Mesenchymal stem cell (in vitro differentiated cells and primary cell): ENCODE measurements around the gene MRPL52.
"Not testable (repeated sequence)": the region's sequence is repeated elsewhere in the genome, so short reads cannot be mapped to it uniquely, and the experiment has no call there.

Experiments
- DNase-seq: peaks from one replicate; pipeline ENCODE4 v3.0.0-alpha.2; 2013
- H2AFZ ChIP-seq: one replicate; pipeline ENCODE4 v1.6.1; 2013; ENCODE audit warnings: low read depth, mild to moderate bottlenecking, control low read depth, inconsistent platforms, low read length, moderate library complexity
- H2AK5ac ChIP-seq: 2 replicates; pipeline ENCODE4 v1.6.1; 2013; ENCODE audit warnings: low read length, moderate library complexity, mild to moderate bottlenecking, inconsistent platforms; ENCODE audit not compliant: severe bottlenecking
- H2BK120ac ChIP-seq: one replicate; pipeline ENCODE4 v1.6.1; 2013; ENCODE audit warnings: low read depth, mild to moderate bottlenecking, inconsistent platforms, low read length, moderate library complexity
- H2BK12ac ChIP-seq, 2 experiments: one replicate each; pipeline ENCODE4 v1.6.1; 2013; ENCODE audit warnings: inconsistent platforms in 2 of 2, low read length in 2 of 2, mild to moderate bottlenecking in 2 of 2, moderate library complexity in 2 of 2, control low read depth in 1 of 2
- H2BK15ac ChIP-seq: one replicate; pipeline ENCODE4 v1.6.1; 2013; ENCODE audit warnings: mild to moderate bottlenecking, low read depth, inconsistent platforms; ENCODE audit not compliant: poor library complexity, severe bottlenecking
- H2BK5ac ChIP-seq: 2 replicates; pipeline ENCODE4 v1.6.1; 2013; ENCODE audit warnings: low read depth, mild to moderate bottlenecking, low read length, control low read depth, inconsistent platforms; ENCODE audit not compliant: poor library complexity, severe bottlenecking
- H3K14ac ChIP-seq, 2 experiments: one replicate each; pipeline ENCODE4 v1.6.1; 2013; ENCODE audit warnings: inconsistent platforms in 2 of 2, low read length in 2 of 2, control low read depth in 1 of 2, mild to moderate bottlenecking in 1 of 2, moderate library complexity in 1 of 2
- H3K18ac ChIP-seq, 2 experiments: one replicate each; pipeline ENCODE4 v1.6.1; 2013; ENCODE audit warnings: inconsistent platforms in 2 of 2, low read length in 2 of 2, control low read depth in 1 of 2, low read depth in 1 of 2, mild to moderate bottlenecking in 1 of 2
- H3K23ac ChIP-seq, 2 experiments: one replicate each; pipeline ENCODE4 v1.6.1; 2013; ENCODE audit warnings: inconsistent platforms in 2 of 2, low read length in 2 of 2, mild to moderate bottlenecking in 2 of 2, moderate library complexity in 2 of 2, control low read depth in 1 of 2
- H3K27ac ChIP-seq: 2 replicates; pipeline ENCODE4 v1.5.1; 2013; ENCODE audit warnings: mild to moderate bottlenecking, moderate library complexity, low read length, control low read depth, inconsistent platforms; ENCODE audit not compliant: poor library complexity, severe bottlenecking
- H3K27me3 ChIP-seq, 2 experiments: 2 replicates each; pipeline versions ENCODE4 v1.6.1 to v1.7.0; 2013; ENCODE audit warnings: low read length in 2 of 2, mild to moderate bottlenecking in 2 of 2, moderate library complexity in 2 of 2, control low read depth in 1 of 2, inconsistent platforms in 1 of 2; ENCODE audit not compliant: control insufficient read depth in 1 of 2, insufficient read depth in 1 of 2
- H3K36me3 ChIP-seq, 2 experiments: 2 replicates each; pipeline versions ENCODE4 v1.6.1 to v1.7.0; 2013; ENCODE audit warnings: low read length in 2 of 2, control low read depth in 1 of 2, inconsistent platforms in 1 of 2, low read depth in 1 of 2, mild to moderate bottlenecking in 1 of 2; ENCODE audit not compliant: insufficient read depth in 2 of 2, control insufficient read depth in 1 of 2
- H3K4ac ChIP-seq, 2 experiments: one replicate each; pipeline ENCODE4 v1.6.1; 2013; ENCODE audit warnings: inconsistent platforms in 2 of 2, low read length in 2 of 2, mild to moderate bottlenecking in 2 of 2, moderate library complexity in 2 of 2, control low read depth in 1 of 2, low read depth in 1 of 2
- H3K4me1 ChIP-seq: 2 replicates; pipeline ENCODE4 v1.6.1; 2013; ENCODE audit warnings: low read depth, low read length, control low read depth; ENCODE audit not compliant: control insufficient read depth, insufficient read depth
- H3K4me2 ChIP-seq: 2 replicates; pipeline ENCODE4 v1.6.1; 2013; ENCODE audit warnings: low read length, mild to moderate bottlenecking, inconsistent platforms; ENCODE audit not compliant: poor library complexity, severe bottlenecking
- H3K4me3 ChIP-seq, 2 experiments: 2 replicates each; pipeline versions ENCODE4 v1.5.1 to v1.7.0; 2013; ENCODE audit warnings: low read length in 2 of 2, mild to moderate bottlenecking in 2 of 2, control low read depth in 1 of 2, low read depth in 1 of 2; ENCODE audit not compliant: insufficient read depth in 1 of 2
- H3K79me1 ChIP-seq: replicated peaks from 2 replicates; pipeline ENCODE4 v1.6.1; 2013; ENCODE audit warnings: mild to moderate bottlenecking, control low read depth, low read length, inconsistent platforms; ENCODE audit not compliant: poor library complexity, severe bottlenecking
- H3K9ac ChIP-seq: 2 replicates; pipeline ENCODE4 v1.7.0; 2013; ENCODE audit warnings: mild to moderate bottlenecking, low read length, moderate library complexity
- H3K9me3 ChIP-seq: 2 replicates; pipeline ENCODE4 v1.7.0; 2013; ENCODE audit warnings: mild to moderate bottlenecking, low read length; ENCODE audit not compliant: control insufficient read depth
- H4K8ac ChIP-seq: one replicate; pipeline ENCODE4 v1.6.1; 2013; ENCODE audit warnings: inconsistent platforms, mild to moderate bottlenecking, low read length, moderate library complexity
- H4K91ac ChIP-seq: one replicate; pipeline ENCODE4 v1.6.1; 2013; ENCODE audit warnings: mild to moderate bottlenecking, low read length, inconsistent platforms
- WGBS: methylation state at CpG from one replicate; pipeline ENCODE4 v1.1.7; 2013; ENCODE audit warnings: mixed read lengths; 5-methylcytosine and 5-hydroxymethylcytosine counted together

The MRPL52 gene

DNA sequence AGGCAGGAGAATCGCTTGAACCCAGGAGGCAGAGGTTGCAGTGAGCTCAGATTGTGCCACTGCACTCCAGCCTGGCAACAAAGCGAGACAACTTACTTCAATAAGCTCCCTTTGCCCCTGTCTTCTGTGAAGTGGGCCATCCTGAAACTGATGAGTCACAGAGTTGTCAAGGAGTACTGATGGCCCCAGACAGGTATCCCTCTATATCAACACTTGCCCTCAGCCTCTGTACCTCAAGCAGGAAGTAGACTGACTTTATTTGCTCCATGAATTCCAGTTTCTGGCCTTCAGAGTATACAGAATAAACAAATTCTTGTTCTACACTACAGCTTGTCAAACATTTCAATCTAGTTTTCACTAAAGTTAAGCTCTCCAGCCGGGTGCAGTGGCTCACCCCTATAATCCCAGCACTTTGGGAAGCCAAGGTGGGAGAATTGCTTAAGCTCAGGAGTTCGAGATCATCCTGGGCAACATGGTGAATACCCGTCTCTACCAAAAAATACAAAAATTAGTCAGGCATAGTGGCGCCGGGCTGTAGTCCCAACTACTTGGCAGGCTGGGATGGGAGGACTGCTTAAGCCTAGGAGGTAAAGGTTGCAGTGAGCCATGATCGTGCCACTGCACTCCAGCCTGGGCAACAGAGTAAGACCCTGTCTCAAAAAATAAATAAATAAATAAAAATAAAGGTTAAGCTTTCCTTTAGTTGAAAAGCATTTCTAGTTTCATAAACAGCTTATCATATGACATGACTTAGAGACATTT is 25.5 kb downstream of the MRPL52 start:
- Histone ChIP-seq H3K79me1 (no peaks in the 10 kb centered on the region), H3K9ac (no peak overlapping the region), H3K4me1 (peaks cover 15% of the 10 kb centered on the region), H2AK5ac (no peak overlapping the region), H2BK120ac (no peak overlapping the region), H2AFZ (no peak overlapping the region), H3K4ac (no peak overlapping the region), H3K4me3 (no peak overlapping the region), H2BK12ac (no peak overlapping the region), H4K91ac (no peak overlapping the region), H3K36me3 (no peaks in the 10 kb centered on the region), H3K4me2 (no peak overlapping the region), H3K18ac (no peak overlapping the region), H3K23ac (no peak overlapping the region), H2BK15ac (no peak overlapping the region), H2BK5ac (no peak overlapping the region), H3K9me3 (no peaks in the 10 kb centered on the region), H4K8ac (no peak overlapping the region), H3K14ac (no peak overlapping the region), H3K27me3 (no peaks in the 10 kb centered on the region), H3K27ac (no peak overlapping the region)
- DNase-seq = no peak
- 87% methylated on average over 6 of the region's 8 CpGs for WGBS

DNA sequence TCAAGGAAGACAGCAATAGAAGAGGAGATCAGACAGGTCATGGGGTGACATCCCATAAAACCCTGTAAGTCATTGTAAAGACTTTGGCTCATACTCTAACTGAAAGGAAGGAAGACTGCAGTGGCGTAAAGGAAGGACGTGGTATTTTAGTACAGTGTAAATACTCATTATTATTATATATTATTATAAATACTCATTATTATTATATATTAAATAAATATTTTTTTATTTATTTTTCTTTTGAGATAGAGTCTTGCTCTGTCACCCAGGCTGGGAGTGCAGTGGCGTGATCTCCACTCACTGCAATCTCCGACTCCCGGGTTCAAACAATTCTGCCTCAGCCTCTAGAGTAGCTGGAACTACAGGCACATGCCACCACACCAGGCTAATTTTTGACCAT is 26.7 kb downstream of the MRPL52 start:
- no peak overlapping the region for H3K14ac ChIP-seq
- peaks cover 5% of the 10 kb centered on the region for H3K4me1 ChIP-seq
- H3K4me2 ChIP-seq = no peak overlapping the region
- WGBS = 100% methylated on average over 3 of the region's 5 CpGs
- no peak overlapping the region for H3K27ac ChIP-seq
- H2BK5ac ChIP-seq = no peak overlapping the region
- DNase-seq = no peak
- H3K9me3 ChIP-seq = no peaks in the 10 kb centered on the region
- no peak overlapping the region for H3K9ac ChIP-seq
- no peak overlapping the region for H3K4ac ChIP-seq
- H2BK120ac ChIP-seq = no peak overlapping the region
- no peak overlapping the region for H4K8ac ChIP-seq
- no peaks in the 10 kb centered on the region for H3K27me3 ChIP-seq
- H2AK5ac ChIP-seq = no peak overlapping the region
- H3K79me1 ChIP-seq = no peaks in the 10 kb centered on the region
- H4K91ac ChIP-seq = no peak overlapping the region
- H2AFZ ChIP-seq = no peak overlapping the region
- no peak overlapping the region for H2BK15ac ChIP-seq
- no peak overlapping the region for H2BK12ac ChIP-seq
- H3K23ac ChIP-seq = no peak overlapping the region
- no peaks in the 10 kb centered on the region for H3K36me3 ChIP-seq
- no peak overlapping the region for H3K4me3 ChIP-seq
- no peak overlapping the region for H3K18ac ChIP-seq

DNA sequence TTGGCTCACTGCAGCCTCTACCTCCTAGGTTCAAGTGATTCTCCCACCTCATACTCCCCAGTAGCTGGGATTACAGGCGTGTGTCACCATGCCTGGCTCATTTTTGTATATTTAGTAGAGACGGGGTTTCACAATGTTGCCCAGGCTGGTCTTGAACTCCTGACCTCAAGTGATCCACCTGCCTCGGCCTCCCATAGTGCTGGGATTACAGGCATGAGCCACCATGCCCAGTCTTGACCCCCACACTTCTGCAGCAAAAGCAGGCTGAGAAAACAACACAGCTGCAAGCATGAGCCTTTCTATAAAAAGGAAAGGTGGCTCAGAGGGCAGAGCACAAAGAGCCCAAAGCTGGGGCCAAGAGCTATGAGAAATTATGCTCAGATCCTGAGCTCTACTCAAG is 30.7 kb downstream of the MRPL52 start:
- H3K27ac ChIP-seq, H2BK120ac ChIP-seq, H3K23ac ChIP-seq, H2AK5ac ChIP-seq, DNase-seq, H3K14ac ChIP-seq, H4K91ac ChIP-seq, H3K4me2 ChIP-seq, H3K4ac ChIP-seq, H3K9ac ChIP-seq, H3K18ac ChIP-seq, H2BK12ac ChIP-seq, H3K79me1 ChIP-seq, H3K9me3 ChIP-seq, H3K4me1 ChIP-seq, H3K27me3 ChIP-seq, H3K4me3 ChIP-seq, H2BK5ac ChIP-seq, H4K8ac ChIP-seq, H3K36me3 ChIP-seq, H2BK15ac ChIP-seq: not testable (repeated sequence)
- H2AFZ ChIP-seq = peak overlapping the region; percentile 27
- WGBS = 86% methylated on average over 3 of the region's 3 CpGs

DNA sequence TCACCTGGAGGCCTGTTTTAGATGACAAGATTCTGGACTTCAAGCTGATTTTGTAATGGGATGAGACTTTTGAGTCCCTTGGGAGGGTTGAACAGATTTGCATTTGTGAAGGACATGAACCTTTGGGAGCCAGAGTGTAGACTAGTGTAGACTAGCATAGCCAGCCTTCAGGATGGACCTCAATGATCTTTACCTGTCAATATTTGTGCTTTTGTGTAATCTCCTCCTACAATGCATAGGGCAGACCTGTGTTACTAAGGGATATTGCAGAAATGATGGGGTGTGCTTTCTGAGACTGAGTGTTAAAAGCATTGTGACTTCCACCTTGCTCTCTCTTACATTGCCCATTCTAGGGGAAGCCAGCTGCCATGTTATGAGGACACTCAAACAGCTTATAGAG is 32.0 kb downstream of the MRPL52 start:
- no peak overlapping the region for H2BK120ac ChIP-seq
- H3K79me1 ChIP-seq = no peaks in the 10 kb centered on the region
- no peak overlapping the region for H3K18ac ChIP-seq
- H3K4me2 ChIP-seq = no peak overlapping the region
- H3K23ac ChIP-seq = no peak overlapping the region
- H4K91ac ChIP-seq = no peak overlapping the region
- no peaks in the 10 kb centered on the region for H3K4me1 ChIP-seq
- H2BK12ac ChIP-seq = no peak overlapping the region
- no peak overlapping the region for H2AFZ ChIP-seq
- H4K8ac ChIP-seq = no peak overlapping the region
- DNase-seq = no peak
- no peak overlapping the region for H3K4me3 ChIP-seq
- H3K36me3 ChIP-seq = no peaks in the 10 kb centered on the region
- H3K27me3 ChIP-seq = no peaks in the 10 kb centered on the region
- no peak overlapping the region for H2AK5ac ChIP-seq
- no peaks in the 10 kb centered on the region for H3K9me3 ChIP-seq
- no peak overlapping the region for H3K4ac ChIP-seq
- H2BK5ac ChIP-seq = no peak overlapping the region
- H3K9ac ChIP-seq = no peak overlapping the region
- no peak overlapping the region for H3K14ac ChIP-seq
- no peak overlapping the region for H3K27ac ChIP-seq
- no peak overlapping the region for H2BK15ac ChIP-seq
